ENCODE results near the gene TAAR1. TPM values are rescaled to one million over a fixed set of nuclear protein-coding genes. Genes with fewer than 3 reads are reported as not detected.
A peak's percentile ranks its signal among the peaks of the same experiment; 100 is the strongest.
"Not testable (repeated sequence)": the region's sequence is repeated elsewhere in the genome, so short reads cannot be mapped to it uniquely, and the experiment has no call there.

TAAR1 gene, protein sequence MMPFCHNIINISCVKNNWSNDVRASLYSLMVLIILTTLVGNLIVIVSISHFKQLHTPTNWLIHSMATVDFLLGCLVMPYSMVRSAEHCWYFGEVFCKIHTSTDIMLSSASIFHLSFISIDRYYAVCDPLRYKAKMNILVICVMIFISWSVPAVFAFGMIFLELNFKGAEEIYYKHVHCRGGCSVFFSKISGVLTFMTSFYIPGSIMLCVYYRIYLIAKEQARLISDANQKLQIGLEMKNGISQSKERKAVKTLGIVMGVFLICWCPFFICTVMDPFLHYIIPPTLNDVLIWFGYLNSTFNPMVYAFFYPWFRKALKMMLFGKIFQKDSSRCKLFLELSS
- not detected in 2 replicates for total RNA-seq
- not detected in 2 replicates for polyA plus RNA-seq
- not detected in 2 replicates for polyA plus RNA-seq (2012)
- not detected in 2 replicates for polyA minus RNA-seq (ENCODE audit: low replicate concordance)

DNA sequence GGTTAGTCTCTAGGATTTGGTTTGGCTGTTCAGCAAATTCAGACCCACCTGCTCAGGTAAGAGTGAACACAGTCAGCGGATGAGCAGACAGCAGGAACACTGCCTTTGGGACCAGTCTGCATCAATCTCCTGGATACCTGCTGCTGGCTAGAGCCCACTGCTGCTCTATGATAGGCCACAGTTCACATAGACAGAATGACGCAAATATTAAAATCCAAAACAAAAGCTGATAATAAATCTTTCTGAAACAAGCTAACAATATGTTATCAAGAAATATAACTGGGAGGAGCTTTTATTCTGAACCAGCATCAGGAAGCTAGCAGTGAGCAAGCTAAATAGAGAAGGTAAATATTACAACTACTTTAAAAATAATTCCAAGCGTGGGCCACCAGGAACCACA lies at the start of gene TAAR1:
Gene TAAR1, minus strand, starts transcription at position 101 of the 400 bp plus-strand sequence. CDS start 13,179 bp downstream, outside the sequence.
- Histone ChIP-seq H2AFZ (ENCODE audit: low read length) (no peak within 1 kb of the TSS), H3K27me3 (ENCODE audit: control insufficient read depth, insufficient read depth, low read length) (peaks cover 5% of the 10 kb centered on the region), H3K4me1 (ENCODE audit: control insufficient read depth, extremely low read depth, insufficient read depth, low read length) (no peaks in the 10 kb centered on the region), H3K9ac (ENCODE audit: insufficient read depth, low read length) (no peak within 1 kb of the TSS), H4K20me1 (ENCODE audit: control insufficient read depth, extremely low read depth, insufficient read depth, low read length) (no peaks in the 10 kb centered on the region), H3K4me2 (ENCODE audit: extremely low read depth, insufficient read depth, low read length) (no peak within 1 kb of the TSS), H3K79me2 (ENCODE audit: control insufficient read depth, insufficient read depth, low read length) (no peaks in the 10 kb centered on the region), H3K27ac (ENCODE audit: insufficient read depth, low read length) (no peak within 1 kb of the TSS), H3K9me3 (ENCODE audit: control insufficient read depth, insufficient read depth, low read depth, low read length) (no peaks in the 10 kb centered on the region), H3K4me3 (replicated peaks in 1 of 4; ENCODE audit: control extremely low read depth in 1 of 4, insufficient read depth in 1 of 4, low read depth in 3 of 4, low read length in 4 of 4) (no peak within 1 kb of the TSS), H3K36me3 (ENCODE audit: control insufficient read depth, insufficient read depth, low read length) (no peaks in the 10 kb centered on the region)
- TF ChIP-seq, protein P1, sequence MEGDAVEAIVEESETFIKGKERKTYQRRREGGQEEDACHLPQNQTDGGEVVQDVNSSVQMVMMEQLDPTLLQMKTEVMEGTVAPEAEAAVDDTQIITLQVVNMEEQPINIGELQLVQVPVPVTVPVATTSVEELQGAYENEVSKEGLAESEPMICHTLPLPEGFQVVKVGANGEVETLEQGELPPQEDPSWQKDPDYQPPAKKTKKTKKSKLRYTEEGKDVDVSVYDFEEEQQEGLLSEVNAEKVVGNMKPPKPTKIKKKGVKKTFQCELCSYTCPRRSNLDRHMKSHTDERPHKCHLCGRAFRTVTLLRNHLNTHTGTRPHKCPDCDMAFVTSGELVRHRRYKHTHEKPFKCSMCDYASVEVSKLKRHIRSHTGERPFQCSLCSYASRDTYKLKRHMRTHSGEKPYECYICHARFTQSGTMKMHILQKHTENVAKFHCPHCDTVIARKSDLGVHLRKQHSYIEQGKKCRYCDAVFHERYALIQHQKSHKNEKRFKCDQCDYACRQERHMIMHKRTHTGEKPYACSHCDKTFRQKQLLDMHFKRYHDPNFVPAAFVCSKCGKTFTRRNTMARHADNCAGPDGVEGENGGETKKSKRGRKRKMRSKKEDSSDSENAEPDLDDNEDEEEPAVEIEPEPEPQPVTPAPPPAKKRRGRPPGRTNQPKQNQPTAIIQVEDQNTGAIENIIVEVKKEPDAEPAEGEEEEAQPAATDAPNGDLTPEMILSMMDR (conservative IDR thresholded peaks at IDR 0.05 in 1 of 2, IDR thresholded peaks at IDR 0.05 in 1 of 2; ENCODE audit: low read depth in 1 of 2, low read length in 2 of 2), result no peak
- TF ChIP-seq EZH2 (IDR thresholded peaks at IDR 0.05; ENCODE audit: low read length, missing control alignments), result no peak
- no peak for DNase-seq (ENCODE audit: low read depth in 2 of 2)

DNA sequence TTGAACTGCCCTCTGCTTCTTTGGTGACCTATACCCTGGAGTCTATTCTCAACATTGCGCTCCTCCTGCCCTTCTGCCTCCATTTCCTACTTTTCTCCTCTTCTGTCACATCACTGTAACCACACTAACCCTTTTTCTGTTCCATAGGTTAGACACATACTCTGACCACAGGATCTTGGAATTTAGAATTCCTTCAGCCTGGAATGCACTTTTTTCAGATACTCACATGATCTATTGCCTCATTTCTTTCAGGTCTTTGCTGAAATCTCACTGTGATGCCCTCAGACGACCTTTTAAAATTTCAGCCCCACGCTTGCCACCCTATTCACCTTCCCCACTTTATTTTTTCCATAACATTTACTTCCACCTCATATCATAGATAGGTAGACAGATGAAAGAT lies 49.8 kb upstream of the TAAR1 start:
- peak in 1 of 2 donors; percentile 19 for DNase-seq (ENCODE audit: low read depth in 2 of 2)
- Histone ChIP-seq H4K20me1 (ENCODE audit: control insufficient read depth, extremely low read depth, insufficient read depth, low read length) (no peaks in the 10 kb centered on the region), H3K4me2 (ENCODE audit: extremely low read depth, insufficient read depth, low read length) (no peak overlapping the region), H3K4me1 (ENCODE audit: control insufficient read depth, extremely low read depth, insufficient read depth, low read length) (peaks cover 2% of the 10 kb centered on the region), H3K9me3 (ENCODE audit: control insufficient read depth, insufficient read depth, low read depth, low read length) (no peaks in the 10 kb centered on the region), H3K9ac (ENCODE audit: insufficient read depth, low read length) (no peak overlapping the region), H3K36me3 (ENCODE audit: control insufficient read depth, insufficient read depth, low read length) (no peaks in the 10 kb centered on the region), H3K27me3 (ENCODE audit: control insufficient read depth, insufficient read depth, low read length) (no peaks in the 10 kb centered on the region), H3K79me2 (ENCODE audit: control insufficient read depth, insufficient read depth, low read length) (no peaks in the 10 kb centered on the region), H3K27ac (ENCODE audit: insufficient read depth, low read length) (no peak overlapping the region), H3K4me3 (replicated peaks in 1 of 4; ENCODE audit: control extremely low read depth in 1 of 4, insufficient read depth in 1 of 4, low read depth in 3 of 4, low read length in 4 of 4) (no peak overlapping the region), H2AFZ (ENCODE audit: low read length) (no peak overlapping the region)
- TF ChIP-seq, protein P1 (conservative IDR thresholded peaks at IDR 0.05 in 1 of 2, IDR thresholded peaks at IDR 0.05 in 1 of 2; ENCODE audit: low read depth in 1 of 2, low read length in 2 of 2), result no peak
- no peak for TF ChIP-seq EZH2 (IDR thresholded peaks at IDR 0.05; ENCODE audit: low read length, missing control alignments)

DNA sequence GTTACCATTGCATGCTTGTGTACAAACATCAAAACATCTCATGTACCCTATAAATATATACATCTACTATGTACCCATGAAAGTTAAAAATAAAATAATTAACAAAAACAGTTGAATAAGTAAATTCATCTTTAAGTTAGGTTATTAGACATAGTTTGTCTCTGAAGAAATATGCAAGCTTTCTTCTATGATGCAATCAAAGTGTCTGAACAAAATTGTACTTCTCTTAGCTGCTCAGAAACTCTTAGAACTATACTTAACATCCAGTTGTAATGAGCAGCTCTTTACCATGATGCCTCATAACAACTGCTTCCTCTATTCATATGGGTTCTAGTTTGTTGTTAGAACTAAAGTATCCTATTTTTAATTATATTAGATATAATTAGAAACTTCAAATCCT lies 49.0 kb upstream of the TAAR1 start:
- Histone ChIP-seq H3K27me3 (ENCODE audit: control insufficient read depth, insufficient read depth, low read length) (no peaks in the 10 kb centered on the region), H3K27ac (ENCODE audit: insufficient read depth, low read length) (no peak overlapping the region), H3K36me3 (ENCODE audit: control insufficient read depth, insufficient read depth, low read length) (no peaks in the 10 kb centered on the region), H2AFZ (ENCODE audit: low read length) (no peak overlapping the region), H3K9ac (ENCODE audit: insufficient read depth, low read length) (no peak overlapping the region), H3K4me2 (ENCODE audit: extremely low read depth, insufficient read depth, low read length) (no peak overlapping the region), H4K20me1 (ENCODE audit: control insufficient read depth, extremely low read depth, insufficient read depth, low read length) (no peaks in the 10 kb centered on the region), H3K4me1 (ENCODE audit: control insufficient read depth, extremely low read depth, insufficient read depth, low read length) (peaks cover 2% of the 10 kb centered on the region), H3K9me3 (ENCODE audit: control insufficient read depth, insufficient read depth, low read depth, low read length) (no peaks in the 10 kb centered on the region), H3K79me2 (ENCODE audit: control insufficient read depth, insufficient read depth, low read length) (no peaks in the 10 kb centered on the region), H3K4me3 (replicated peaks in 1 of 4; ENCODE audit: control extremely low read depth in 1 of 4, insufficient read depth in 1 of 4, low read depth in 3 of 4, low read length in 4 of 4) (no peak overlapping the region)
- TF ChIP-seq, protein P1 (conservative IDR thresholded peaks at IDR 0.05 in 1 of 2, IDR thresholded peaks at IDR 0.05 in 1 of 2; ENCODE audit: low read depth in 1 of 2, low read length in 2 of 2), result no peak
- no peak for TF ChIP-seq EZH2 (IDR thresholded peaks at IDR 0.05; ENCODE audit: low read length, missing control alignments)
- DNase-seq (ENCODE audit: low read depth in 2 of 2), result peak in 1 of 2 donors; percentile 14

DNA sequence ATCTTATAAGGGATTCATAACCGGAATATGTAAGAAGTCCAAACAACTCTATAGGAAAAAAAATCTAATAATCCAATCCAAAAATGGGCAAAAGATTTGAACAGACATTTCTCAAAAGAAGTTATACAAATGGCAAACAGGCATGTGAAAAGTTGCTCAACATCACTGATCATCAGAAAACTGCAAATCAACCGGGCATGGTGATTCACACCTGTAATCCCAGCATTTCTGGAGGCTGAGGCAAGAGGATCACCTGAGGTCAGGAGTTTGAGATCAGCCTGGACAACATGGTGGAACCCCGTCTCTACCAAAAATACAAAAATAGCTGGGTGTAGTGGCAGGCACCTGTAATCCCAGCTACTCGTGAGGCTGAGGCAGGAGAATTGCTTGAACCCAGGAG lies 47.8 kb upstream of the TAAR1 start:
- H2AFZ ChIP-seq (ENCODE audit: low read length); H3K36me3 ChIP-seq (ENCODE audit: control insufficient read depth, insufficient read depth, low read length); H3K4me2 ChIP-seq (ENCODE audit: extremely low read depth, insufficient read depth, low read length); DNase-seq (ENCODE audit: low read depth in 2 of 2); H3K4me3 ChIP-seq (replicated peaks in 1 of 4; ENCODE audit: control extremely low read depth in 1 of 4, insufficient read depth in 1 of 4, low read depth in 3 of 4, low read length in 4 of 4); H3K79me2 ChIP-seq (ENCODE audit: control insufficient read depth, insufficient read depth, low read length); H4K20me1 ChIP-seq (ENCODE audit: control insufficient read depth, extremely low read depth, insufficient read depth, low read length); H3K9me3 ChIP-seq (ENCODE audit: control insufficient read depth, insufficient read depth, low read depth, low read length); H3K27me3 ChIP-seq (ENCODE audit: control insufficient read depth, insufficient read depth, low read length); H3K9ac ChIP-seq (ENCODE audit: insufficient read depth, low read length); H3K27ac ChIP-seq (ENCODE audit: insufficient read depth, low read length); H3K4me1 ChIP-seq (ENCODE audit: control insufficient read depth, extremely low read depth, insufficient read depth, low read length): not testable (repeated sequence)

All from fibroblast of lung (primary cell).